Effector memory CD4-positive, alpha-beta T cell (primary cell): ENCODE measurements around the gene TMEM114.
"Not testable (repeated sequence)": the region's sequence is repeated elsewhere in the genome, so short reads cannot be mapped to it uniquely, and the experiment has no call there.

Experiments used
- DNase-seq, 3 donors: peaks; one replicate each; pipeline ENCODE4 v3.0.0-alpha.2; 2020
- H3K27ac ChIP-seq: 2 replicates; pipeline ENCODE4 v1.7.0; 2013; ENCODE audit warnings: mild to moderate bottlenecking, low read length, moderate library complexity; ENCODE audit not compliant: insufficient read depth, poor library complexity, severe bottlenecking
- H3K27me3 ChIP-seq: replicated peaks from 2 replicates; pipeline ENCODE4 v1.7.0; 2013; ENCODE audit warnings: mild to moderate bottlenecking, low read length; ENCODE audit not compliant: insufficient read depth, control insufficient read depth, poor library complexity, severe bottlenecking
- H3K36me3 ChIP-seq: 2 replicates; pipeline ENCODE4 v1.7.0; 2013; ENCODE audit warnings: mild to moderate bottlenecking, low read length, moderate library complexity; ENCODE audit not compliant: control insufficient read depth, insufficient read depth
- H3K4me1 ChIP-seq: 2 replicates; pipeline ENCODE4 v1.7.0; 2013; ENCODE audit warnings: low read length, mild to moderate bottlenecking; ENCODE audit not compliant: control insufficient read depth, insufficient read depth, poor library complexity, severe bottlenecking
- H3K4me3 ChIP-seq: 2 replicates; pipeline ENCODE4 v1.7.0; 2013; ENCODE audit warnings: low read length, low read depth, mild to moderate bottlenecking; ENCODE audit not compliant: insufficient read depth, poor library complexity, severe bottlenecking
- H3K9me3 ChIP-seq: 2 replicates; pipeline ENCODE4 v1.7.0; 2013; ENCODE audit warnings: mild to moderate bottlenecking, low read length, moderate library complexity; ENCODE audit not compliant: control insufficient read depth

Gene TMEM114

GRCh38 chr16:8567355-8568230 lies 22.7 kb downstream of the TMEM114 start:
- Histone ChIP-seq H3K9me3 (no peaks in the 10 kb centered on the region), H3K27ac (no peak overlapping the region), H3K27me3 (no peaks in the 10 kb centered on the region), H3K4me1 (no peaks in the 10 kb centered on the region), H3K4me3 (no peak overlapping the region), H3K36me3 (no peaks in the 10 kb centered on the region)
- DNase-seq, result peak; percentile 48 to 61 (median 54)

DNA sequence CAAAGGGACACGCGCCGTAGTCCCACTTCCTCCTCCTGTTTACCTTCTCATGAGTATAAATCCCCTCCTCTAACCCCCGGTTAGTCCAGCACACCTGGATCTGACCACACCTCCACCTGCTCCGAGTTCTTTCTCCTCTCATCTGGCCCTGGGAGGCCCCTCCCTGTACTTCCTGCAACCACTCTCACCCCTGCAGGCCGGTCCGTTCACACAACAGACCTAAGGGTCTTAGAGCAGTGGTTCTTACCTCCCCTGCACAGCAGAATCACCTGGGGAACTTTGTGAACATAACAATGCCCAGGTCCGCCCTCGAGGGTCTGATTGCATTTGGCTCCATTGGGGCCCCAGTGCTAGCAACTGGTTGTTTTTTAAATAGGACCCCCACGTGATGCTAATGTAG lies 24.8 kb downstream of the TMEM114 start:
- H3K9me3 ChIP-seq, result no peaks in the 10 kb centered on the region
- H3K4me3 ChIP-seq, result no peak overlapping the region
- no peaks in the 10 kb centered on the region for H3K4me1 ChIP-seq

GRCh38 chr16:8564934-8565345 lies 25.4 kb downstream of the TMEM114 start:
- no peak for DNase-seq
- H3K9me3 ChIP-seq, result no peaks in the 10 kb centered on the region
- H3K36me3 ChIP-seq, result no peaks in the 10 kb centered on the region
- H3K4me3 ChIP-seq, result no peak overlapping the region
- H3K4me1 ChIP-seq, result no peaks in the 10 kb centered on the region
- H3K27me3 ChIP-seq, result no peaks in the 10 kb centered on the region
- no peak overlapping the region for H3K27ac ChIP-seq

More for the DNA sequence above, 24.8 kb downstream of the TMEM114 start:
- no peaks in the 10 kb centered on the region for H3K36me3 ChIP-seq
- H3K27ac ChIP-seq, result no peak overlapping the region
- DNase-seq, result no peak
- H3K27me3 ChIP-seq, result no peaks in the 10 kb centered on the region

GRCh38 chr16:8563944-8564540 lies 26.3 kb downstream of the TMEM114 start:
- not testable (repeated sequence) for H3K4me3 ChIP-seq, H3K27ac ChIP-seq, H3K27me3 ChIP-seq, H3K4me1 ChIP-seq, H3K9me3 ChIP-seq, H3K36me3 ChIP-seq, DNase-seq

DNA sequence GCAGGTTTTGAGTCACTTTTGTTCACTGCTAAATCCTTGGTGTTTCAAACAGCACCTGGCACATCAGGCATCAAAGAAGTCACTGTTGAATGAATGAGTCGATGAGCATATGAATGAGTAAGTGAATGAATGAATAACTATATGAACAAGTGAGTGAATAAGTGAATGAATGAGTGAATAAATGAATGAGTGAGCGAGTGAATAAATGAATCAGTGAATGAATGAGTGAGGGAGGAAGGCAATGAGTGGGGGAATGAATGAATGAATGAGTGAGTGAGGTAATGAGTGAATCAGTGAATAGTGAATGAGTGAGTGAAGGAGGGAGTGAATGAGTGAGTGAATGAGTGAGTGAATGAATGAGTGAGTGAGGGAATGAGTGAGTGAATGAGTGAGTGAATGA lies 28.8 kb downstream of the TMEM114 start:
- H3K4me1 ChIP-seq, result no peaks in the 10 kb centered on the region
- H3K4me3 ChIP-seq, result no peak overlapping the region
- H3K27me3 ChIP-seq, result no peaks in the 10 kb centered on the region
- H3K27ac ChIP-seq, result no peak overlapping the region
- DNase-seq, result no peak
- no peaks in the 10 kb centered on the region for H3K36me3 ChIP-seq
- H3K9me3 ChIP-seq, result no peaks in the 10 kb centered on the region

DNA sequence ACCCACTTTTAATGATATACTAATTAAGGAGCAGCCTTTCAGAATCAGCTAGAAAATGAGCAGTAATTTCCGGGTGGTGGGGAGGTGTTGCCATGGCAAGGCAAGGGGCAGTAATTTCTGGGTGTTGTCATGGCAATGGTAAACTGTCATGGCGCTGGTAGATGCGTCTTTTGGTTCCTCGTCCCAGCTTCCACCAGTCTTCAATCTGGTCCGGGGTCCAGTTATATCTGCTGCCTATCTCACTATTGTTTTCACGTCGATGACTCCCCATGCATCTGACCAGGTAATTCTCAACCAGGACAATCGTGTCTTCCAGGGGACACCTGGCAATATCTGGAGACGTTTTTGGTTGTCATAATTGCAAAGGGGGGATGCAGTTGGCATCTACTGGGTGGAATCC lies 34.9 kb downstream of the TMEM114 start:
- no peaks in the 10 kb centered on the region for H3K4me1 ChIP-seq
- H3K9me3 ChIP-seq, result no peaks in the 10 kb centered on the region
- peaks cover 4% of the 10 kb centered on the region for H3K27me3 ChIP-seq
- H3K4me3 ChIP-seq, result no peak overlapping the region
- H3K27ac ChIP-seq, result no peak overlapping the region
- DNase-seq, result no peak
- no peaks in the 10 kb centered on the region for H3K36me3 ChIP-seq

GRCh38 chr16:8554881-8555280 lies 35.4 kb downstream of the TMEM114 start:
- Histone ChIP-seq H3K4me1 (no peaks in the 10 kb centered on the region), H3K27me3 (peaks cover 4% of the 10 kb centered on the region), H3K9me3 (no peaks in the 10 kb centered on the region), H3K27ac (no peak overlapping the region), H3K4me3 (no peak overlapping the region), H3K36me3 (no peaks in the 10 kb centered on the region)
- no peak for DNase-seq

GRCh38 chr16:8554022-8554421 lies 36.3 kb downstream of the TMEM114 start:
- H3K27ac ChIP-seq, result no peak overlapping the region
- H3K4me3 ChIP-seq, result no peak overlapping the region
- DNase-seq, result no peak

DNA sequence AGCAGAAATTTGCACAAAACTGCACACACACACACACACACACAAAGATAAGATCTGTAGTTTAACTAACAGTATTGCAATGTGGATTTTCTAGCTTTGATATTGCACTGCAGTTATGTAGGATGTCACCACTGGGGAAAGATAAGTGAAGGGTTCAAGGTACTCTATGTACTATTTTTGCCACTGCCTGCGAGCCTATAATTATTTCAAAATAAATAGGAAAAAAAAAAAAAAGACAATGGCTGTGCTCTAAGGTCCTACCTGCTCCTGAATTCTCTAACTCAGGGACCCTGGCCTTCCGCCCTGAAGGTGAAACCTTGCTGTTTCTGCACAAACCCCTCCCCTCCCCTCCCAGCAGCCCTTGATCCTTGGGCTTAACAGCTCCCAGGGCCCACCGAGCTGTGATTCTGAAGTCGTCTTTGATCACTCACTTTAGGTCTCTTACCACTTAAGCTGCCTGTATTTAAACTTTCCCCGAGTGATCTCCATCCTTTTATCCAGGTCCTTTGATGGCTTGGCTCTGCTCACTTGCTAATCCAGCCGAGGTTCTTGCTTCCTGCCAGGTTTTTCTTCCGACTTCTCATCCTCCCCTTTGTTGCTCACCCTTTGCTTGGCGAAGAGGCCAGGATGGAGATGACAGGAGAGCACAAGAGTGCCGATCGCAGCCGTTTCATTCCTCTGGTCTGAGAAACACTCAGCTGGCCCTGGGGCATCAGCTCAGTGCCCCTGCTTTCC lies 37.7 kb downstream of the TMEM114 start:
- no peak overlapping the region for H3K4me3 ChIP-seq
- no peak for DNase-seq
- no peaks in the 10 kb centered on the region for H3K36me3 ChIP-seq
- peaks cover 4% of the 10 kb centered on the region for H3K27me3 ChIP-seq
- H3K4me1 ChIP-seq, result no peaks in the 10 kb centered on the region
- H3K27ac ChIP-seq, result no peak overlapping the region
- H3K9me3 ChIP-seq, result no peaks in the 10 kb centered on the region

More at GRCh38 chr16:8554022-8554421, 36.3 kb downstream of the TMEM114 start:
- H3K9me3 ChIP-seq, result no peaks in the 10 kb centered on the region
- H3K27me3 ChIP-seq, result peaks cover 4% of the 10 kb centered on the region
- no peaks in the 10 kb centered on the region for H3K36me3 ChIP-seq
- no peaks in the 10 kb centered on the region for H3K4me1 ChIP-seq
